HepG2 (cell line): Measurements from ENCODE around the gene HARS2. TPM values are rescaled to one million over a fixed set of nuclear protein-coding genes. Genes with fewer than 3 reads are reported as not detected.

Experiments used
- CEBPB ChIP-seq: IDR thresholded peaks from 2 replicates; pipeline ENCODE4 v1.6.1; 2011; ENCODE audit warnings: low read depth, low read length, improper control_type of control experiment, borderline replicate concordance
- CHD4 ChIP-seq: fragments of 200-600 bp; sonication (generic); IDR thresholded peaks from 2 replicates; pipeline ENCODE4 v1.7.0; 2017; ENCODE audit warnings: mild to moderate bottlenecking, low read length, borderline replicate concordance
- EHMT2 ChIP-seq: fragments of 200-600 bp; sonication (generic); IDR thresholded peaks from 2 replicates; pipeline ENCODE4 v1.7.0; 2017; ENCODE audit warnings: antibody characterized with exemption, low read depth, low read length, borderline replicate concordance
- ETV6 ChIP-seq: sonication (generic); formaldehyde crosslinking; conservative IDR thresholded peaks from 2 replicates; pipeline ENCODE4 v1.4.0; 2020; ENCODE audit warnings: missing genetic modification reagents
- GATAD2A ChIP-seq: IDR thresholded peaks from 2 replicates; pipeline ENCODE4 v1.6.1; 2016
- HMG20B ChIP-seq: conservative IDR thresholded peaks from 2 replicates; pipeline ENCODE4 v1.6.1; 2016; ENCODE audit warnings: missing genetic modification reagents, missing compliant biosample characterization
- ISL2 ChIP-seq: sonication (generic); formaldehyde crosslinking; IDR thresholded peaks from 2 replicates; pipeline ENCODE4 v1.5.0; 2020; ENCODE audit warnings: missing genetic modification reagents
- KDM6A ChIP-seq: IDR thresholded peaks from 2 replicates; pipeline ENCODE4 v1.6.1; 2016; ENCODE audit warnings: low read depth
- MIER2 ChIP-seq: IDR thresholded peaks from 2 replicates; pipeline ENCODE4 v1.6.1; 2016; ENCODE audit warnings: missing biosample characterization, missing genetic modification reagents
- MTA3 ChIP-seq: sonication (generic); formaldehyde crosslinking; IDR thresholded peaks from 2 replicates; pipeline ENCODE4 v1.4.0; 2020; ENCODE audit warnings: missing genetic modification reagents
- NFYC ChIP-seq: IDR thresholded peaks from 2 replicates; pipeline ENCODE4 v1.6.1; 2016; ENCODE audit warnings: missing genetic modification reagents, missing compliant biosample characterization
- PAWR ChIP-seq: sonication (generic); formaldehyde crosslinking; IDR thresholded peaks from 2 replicates; pipeline ENCODE4 v1.4.0; 2020; ENCODE audit warnings: missing genetic modification reagents, mild to moderate bottlenecking, borderline replicate concordance
- POLR2AphosphoS5 ChIP-seq: IDR thresholded peaks from 2 replicates; pipeline ENCODE4 v1.6.1; 2012; ENCODE audit warnings: low read depth, low read length
- PRPF4 ChIP-seq: fragments of 200-400 bp; formaldehyde crosslinking; IDR thresholded peaks from 2 replicates; pipeline ENCODE4 v1.6.1; 2016; ENCODE audit warnings: low read length, low read depth; ENCODE audit not compliant: poor library complexity, severe bottlenecking
- RFX1 ChIP-seq: fragments of 450-650 bp; IDR thresholded peaks from 2 replicates; pipeline ENCODE4 v1.6.1; 2017
- SP140L ChIP-seq: sonication (generic); formaldehyde crosslinking; IDR thresholded peaks from 2 replicates; pipeline ENCODE4 v1.4.0; 2020; ENCODE audit warnings: missing genetic modification reagents, borderline replicate concordance
- ZBTB3 ChIP-seq: sonication (generic); formaldehyde crosslinking; IDR thresholded peaks from 2 replicates; pipeline ENCODE4 v1.4.0; 2020; ENCODE audit warnings: low read depth, mild to moderate bottlenecking, moderate library complexity, missing genetic modification reagents, borderline replicate concordance
- ZBTB38 ChIP-seq: sonication (generic); formaldehyde crosslinking; IDR thresholded peaks from 2 replicates; pipeline ENCODE4 v1.5.1; 2020; ENCODE audit warnings: mild to moderate bottlenecking, missing genetic modification reagents
- ZNF468 ChIP-seq: sonication (generic); formaldehyde crosslinking; IDR thresholded peaks from 2 replicates; pipeline ENCODE4 v1.8.0; 2022; ENCODE audit warnings: mild to moderate bottlenecking, moderate library complexity, missing genetic modification reagents
- ZNF530 ChIP-seq: sonication (generic); formaldehyde crosslinking; IDR thresholded peaks from 2 replicates; pipeline ENCODE4 v1.5.0; 2020; ENCODE audit warnings: low read depth, mild to moderate bottlenecking, missing genetic modification reagents
- ZNF556 ChIP-seq: sonication (generic); formaldehyde crosslinking; IDR thresholded peaks from 2 replicates; pipeline ENCODE4 v1.4.0; 2020; ENCODE audit warnings: mild to moderate bottlenecking, missing genetic modification reagents, borderline replicate concordance
- ZNF619 ChIP-seq: sonication (generic); formaldehyde crosslinking; IDR thresholded peaks from 2 replicates; pipeline ENCODE4 v1.4.0; 2020; ENCODE audit warnings: mild to moderate bottlenecking, missing genetic modification reagents
- ZSCAN31 ChIP-seq: sonication (generic); formaldehyde crosslinking; IDR thresholded peaks from 2 replicates; pipeline ENCODE4 v1.5.0; 2020; ENCODE audit warnings: low read depth, mild to moderate bottlenecking, missing genetic modification reagents
- polyA plus RNA-seq, 8 experiments: library from polyadenylated mRNA; depleted of rRNA in 3 of 8; stranded (reverse) in 7 of 8; unstranded in 1 of 8; fragments of >200 nt; fragmentation: Illumina TruSeq in 4 of 8; extraction: Trizol in 4 of 8; gene quantifications; 2 replicates each; pipeline versions ENCODE4 v1.2.1 to v1.2.3, GENCODE V29; 2011 to 2016; ENCODE audit warnings: low read depth in 4 of 8, missing spikeins in 1 of 8, mixed read lengths in 1 of 8; ENCODE audit not compliant: insufficient read depth in 1 of 8
- total RNA-seq, 5 experiments: library from RNA; depleted of rRNA; stranded (reverse); fragments of >200 nt; fragmentation: Illumina TruSeq; extraction: Trizol; gene quantifications; 2 replicates each; pipeline ENCODE4 v1.2.3, GENCODE V29; 2016; ENCODE audit warnings: low read depth in 1 of 5
- TF ChIP-seq, protein P1 (sequence below): sonication (generic); formaldehyde crosslinking; IDR thresholded peaks from 2 replicates; pipeline ENCODE4 v1.4.0; 2020; ENCODE audit warnings: mild to moderate bottlenecking, missing genetic modification reagents
- TF ChIP-seq, protein P2 (sequence below): sonication (generic); formaldehyde crosslinking; IDR thresholded peaks from 2 replicates; pipeline ENCODE4 v1.4.0; 2020; ENCODE audit warnings: missing genetic modification reagents
- TF ChIP-seq, protein P3 (sequence below): sonication (generic); formaldehyde crosslinking; IDR thresholded peaks from 2 replicates; pipeline ENCODE4 v1.5.0; 2020; ENCODE audit warnings: mild to moderate bottlenecking, missing genetic modification reagents
- TF ChIP-seq, protein P4 (sequence below): IDR thresholded peaks from 2 replicates; pipeline ENCODE4 v1.6.1; 2016
- TF ChIP-seq, protein P5 (sequence below): IDR thresholded peaks from 2 replicates; pipeline ENCODE4 v1.6.1; 2016; ENCODE audit warnings: missing biosample characterization, missing genetic modification reagents, low read depth

HARS2 gene
- total and polyA plus RNA-seq, 2 of the 13 experiments (the other 11 are each of a cell fraction or from before 2014, with no cell fraction given) = 17.9 to 25.8 TPM

DNA sequence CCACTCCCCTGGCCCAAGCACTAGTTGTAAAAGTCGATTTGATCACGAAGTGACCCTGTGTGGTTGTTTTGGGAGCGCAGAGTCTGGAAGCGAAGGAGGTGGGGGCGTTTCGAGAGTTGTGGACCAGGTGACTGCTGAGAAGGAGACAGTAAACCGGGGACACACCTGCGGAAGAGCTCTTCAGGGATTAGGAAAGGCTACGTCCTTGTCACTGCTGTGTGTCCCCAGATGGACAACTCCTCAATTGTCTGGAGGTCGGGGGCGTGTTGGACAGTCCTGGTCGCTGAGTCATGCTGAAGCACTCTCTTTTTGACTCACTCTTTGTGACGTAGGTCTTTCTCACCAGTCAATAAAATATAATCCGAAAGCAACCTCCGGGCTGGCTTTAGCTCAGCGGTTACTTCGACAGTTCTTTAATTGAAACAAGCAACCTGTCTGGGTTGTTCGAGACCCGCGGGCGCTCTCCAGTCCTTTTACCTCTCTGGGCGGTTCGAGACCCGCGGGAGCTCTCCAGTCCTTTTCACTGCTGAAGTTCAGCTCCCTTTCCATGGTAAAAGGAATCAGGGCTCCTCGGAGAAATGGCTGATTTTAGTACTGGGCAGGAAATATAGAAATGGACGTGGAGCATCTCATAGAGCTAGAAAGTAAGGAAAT is 19.8 kb downstream of the HARS2 start (continued):
- no peak for TF ChIP-seq ZNF468 (CRISPR knock-in tag)
- no peak for TF ChIP-seq MTA3 (CRISPR knock-in tag)
- no peak for TF ChIP-seq ZNF530 (CRISPR knock-in tag)
- TF ChIP-seq NFYC (CRISPR knock-in tag) = peak; percentile 8; the same call in 1 of the 2 replicates
- TF ChIP-seq ZNF556 (CRISPR knock-in tag) = no peak
- no peak for TF ChIP-seq ZBTB3 (CRISPR knock-in tag)
- no peak for TF ChIP-seq ZSCAN31 (CRISPR knock-in tag)
- TF ChIP-seq SP140L = peak; percentile 82; the same call in 1 of the 2 replicates
- peak; percentile 36; the same call in 1 of the 2 replicates for TF ChIP-seq POLR2AphosphoS5
- TF ChIP-seq KDM6A (CRISPR knock-in tag) = no peak
- TF ChIP-seq, protein P1, sequence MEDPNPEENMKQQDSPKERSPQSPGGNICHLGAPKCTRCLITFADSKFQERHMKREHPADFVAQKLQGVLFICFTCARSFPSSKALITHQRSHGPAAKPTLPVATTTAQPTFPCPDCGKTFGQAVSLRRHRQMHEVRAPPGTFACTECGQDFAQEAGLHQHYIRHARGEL = no peak
- TF ChIP-seq PAWR = no peak
- TF ChIP-seq, protein P2, sequence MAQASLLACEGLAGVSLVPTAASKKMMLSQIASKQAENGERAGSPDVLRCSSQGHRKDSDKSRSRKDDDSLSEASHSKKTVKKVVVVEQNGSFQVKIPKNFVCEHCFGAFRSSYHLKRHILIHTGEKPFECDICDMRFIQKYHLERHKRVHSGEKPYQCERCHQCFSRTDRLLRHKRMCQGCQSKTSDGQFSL (CRISPR knock-in tag) = no peak
- no peak for TF ChIP-seq ZBTB38
- TF ChIP-seq GATAD2A = peak; percentile 74
- no peak for TF ChIP-seq RFX1
- TF ChIP-seq, protein P3, sequence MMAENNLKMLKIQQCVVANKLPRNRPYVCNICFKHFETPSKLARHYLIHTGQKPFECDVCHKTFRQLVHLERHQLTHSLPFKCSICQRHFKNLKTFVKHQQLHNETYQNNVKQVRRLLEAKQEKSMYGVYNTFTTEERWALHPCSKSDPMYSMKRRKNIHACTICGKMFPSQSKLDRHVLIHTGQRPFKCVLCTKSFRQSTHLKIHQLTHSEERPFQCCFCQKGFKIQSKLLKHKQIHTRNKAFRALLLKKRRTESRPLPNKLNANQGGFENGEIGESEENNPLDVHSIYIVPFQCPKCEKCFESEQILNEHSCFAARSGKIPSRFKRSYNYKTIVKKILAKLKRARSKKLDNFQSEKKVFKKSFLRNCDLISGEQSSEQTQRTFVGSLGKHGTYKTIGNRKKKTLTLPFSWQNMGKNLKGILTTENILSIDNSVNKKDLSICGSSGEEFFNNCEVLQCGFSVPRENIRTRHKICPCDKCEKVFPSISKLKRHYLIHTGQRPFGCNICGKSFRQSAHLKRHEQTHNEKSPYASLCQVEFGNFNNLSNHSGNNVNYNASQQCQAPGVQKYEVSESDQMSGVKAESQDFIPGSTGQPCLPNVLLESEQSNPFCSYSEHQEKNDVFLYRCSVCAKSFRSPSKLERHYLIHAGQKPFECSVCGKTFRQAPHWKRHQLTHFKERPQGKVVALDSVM = no peak
- TF ChIP-seq HMG20B = peak; percentile 53; the same call in 1 of the 2 replicates
- TF ChIP-seq ZNF619 (CRISPR knock-in tag) = no peak
- peak; percentile 93 for TF ChIP-seq MIER2 (CRISPR knock-in tag)
- no peak for TF ChIP-seq CEBPB
- peak; percentile 68; the same call in 1 of the 2 replicates for TF ChIP-seq ISL2 (CRISPR knock-in tag)
- peak; percentile 63; the same call in 1 of the 2 replicates for TF ChIP-seq EHMT2
- TF ChIP-seq, protein P4, sequence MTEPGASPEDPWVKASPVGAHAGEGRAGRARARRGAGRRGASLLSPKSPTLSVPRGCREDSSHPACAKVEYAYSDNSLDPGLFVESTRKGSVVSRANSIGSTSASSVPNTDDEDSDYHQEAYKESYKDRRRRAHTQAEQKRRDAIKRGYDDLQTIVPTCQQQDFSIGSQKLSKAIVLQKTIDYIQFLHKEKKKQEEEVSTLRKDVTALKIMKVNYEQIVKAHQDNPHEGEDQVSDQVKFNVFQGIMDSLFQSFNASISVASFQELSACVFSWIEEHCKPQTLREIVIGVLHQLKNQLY (CRISPR knock-in tag) = 0 out of 2 replicates have a peak, but pooled peaks have one; percentile 9
- no peak for TF ChIP-seq CHD4
- TF ChIP-seq, protein P5, sequence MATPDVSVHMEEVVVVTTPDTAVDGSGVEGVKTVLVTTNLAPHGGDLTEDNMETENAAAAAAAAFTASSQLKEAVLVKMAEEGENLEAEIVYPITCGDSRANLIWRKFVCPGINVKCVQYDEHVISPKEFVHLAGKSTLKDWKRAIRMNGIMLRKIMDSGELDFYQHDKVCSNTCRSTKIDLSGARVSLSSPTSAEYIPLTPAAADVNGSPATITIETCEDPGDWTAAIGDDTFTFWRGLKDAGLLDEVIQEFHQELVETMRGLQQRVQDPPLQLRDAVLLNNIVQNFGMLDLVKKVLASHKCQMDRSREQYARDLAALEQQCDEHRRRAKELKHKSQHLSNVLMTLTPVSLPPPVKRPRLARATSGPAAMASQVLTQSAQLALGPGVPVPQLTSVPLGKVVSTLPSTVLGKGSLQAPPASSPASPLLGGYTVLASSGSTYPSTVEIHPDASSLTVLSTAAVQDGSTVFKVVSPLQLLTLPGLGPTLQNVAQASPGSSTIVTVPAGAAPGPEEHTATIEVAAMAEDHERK (CRISPR knock-in tag) = no peak
- TF ChIP-seq ETV6 (CRISPR knock-in tag) = no peak
- no peak for TF ChIP-seq PRPF4
